Endothelial cell of umbilical vein (primary cell): Measurements from ENCODE around the gene RELN.

Experiments used
- CTCF ChIP-seq, 2 donors: IDR thresholded peaks; 1 replicate in 1 of 2; 2 replicates in 1 of 2; pipeline ENCODE4 v1.5.1; 2011; ENCODE audit warnings: low read length in 2 of 2, mild to moderate bottlenecking in 2 of 2, moderate library complexity in 2 of 2, control low read depth in 1 of 2, inconsistent platforms in 1 of 2, low read depth in 1 of 2; ENCODE audit not compliant: insufficient read depth in 1 of 2; ENCODE audit errors: extremely low read depth in 1 of 2
- EZH2 ChIP-seq: IDR thresholded peaks from 2 replicates; pipeline ENCODE4 v1.6.1; 2012; ENCODE audit warnings: borderline replicate concordance, low read depth, mild to moderate bottlenecking, moderate library complexity, low read length, inconsistent platforms; ENCODE audit not compliant: severe bottlenecking
- MAX ChIP-seq: IDR thresholded peaks from 2 replicates; pipeline ENCODE4 v1.6.1; 2011; ENCODE audit not compliant: insufficient read depth, insufficient read length
- POLR2A ChIP-seq: IDR thresholded peaks from 2 replicates; pipeline ENCODE4 v1.6.1; 2012; ENCODE audit warnings: low read depth, mild to moderate bottlenecking, control low read depth, low read length
- POLR2AphosphoS5 ChIP-seq: IDR thresholded peaks from 2 replicates; pipeline ENCODE4 v1.6.1; 2012; ENCODE audit warnings: low read depth, mild to moderate bottlenecking, control low read depth, low read length, moderate library complexity; ENCODE audit not compliant: insufficient read depth

GRCh38 chr7:103636153-103636552, 353.3 kb downstream of the RELN start:
- TF ChIP-seq CTCF (IDR thresholded peaks at IDR 0.05; ENCODE audit: extremely low read depth in 1 of 2, insufficient read depth in 1 of 2, low read depth in 1 of 2, low read length in 2 of 2) (no peak), MAX (no peak), POLR2A (no peak), POLR2AphosphoS5 (no peak), EZH2 (no peak)
